ENCODE results near the gene OR2V2.
"Not testable (repeated sequence)": the region's sequence is repeated elsewhere in the genome, so short reads cannot be mapped to it uniquely, and the experiment has no call there.

The OR2V2 gene

DNA sequence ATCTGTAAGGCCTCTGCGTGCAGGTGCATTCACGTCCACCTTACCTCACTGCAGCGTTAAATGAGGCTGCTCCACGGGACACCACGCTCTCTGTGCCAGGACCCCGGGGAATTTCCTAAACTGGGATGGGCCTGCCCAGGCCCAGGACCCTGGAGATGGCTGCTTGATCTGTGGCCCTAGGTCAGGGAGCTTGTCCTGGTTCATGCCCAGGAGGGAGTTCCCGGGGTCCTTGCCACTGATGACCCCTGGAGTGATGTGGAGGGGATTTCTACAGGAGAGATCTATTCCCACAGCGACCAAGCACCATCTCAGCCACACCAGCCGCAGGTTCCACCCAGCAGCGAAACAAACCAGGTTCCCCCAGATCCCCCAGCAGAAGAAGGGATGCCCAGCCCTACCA is 19.9 kb upstream of the OR2V2 start:
- no peak overlapping the region for H3K4me3 ChIP-seq (ENCODE audit: low read length)
- H3K4me1 ChIP-seq (ENCODE audit: low read length) = no peaks in the 10 kb centered on the region
- H4K20me1 ChIP-seq (ENCODE audit: insufficient read depth, low read length) = no peaks in the 10 kb centered on the region
- H3K79me2 ChIP-seq (ENCODE audit: low read length) = no peaks in the 10 kb centered on the region
- no peak overlapping the region for H3K27ac ChIP-seq (ENCODE audit: low read length)
- H3K27me3 ChIP-seq (ENCODE audit: low read depth, low read length) = peaks cover 33% of the 10 kb centered on the region
- H3K4me2 ChIP-seq (ENCODE audit: low read length) = no peak overlapping the region
- H2AFZ ChIP-seq (ENCODE audit: low read depth, low read length) = no peak overlapping the region
- H3K36me3 ChIP-seq (replicated peaks; ENCODE audit: low read depth, low read length) = no peaks in the 10 kb centered on the region
- H3K9me3 ChIP-seq (ENCODE audit: insufficient read depth, low read length) = no peaks in the 10 kb centered on the region
- H3K9ac ChIP-seq (ENCODE audit: low read length) = no peak overlapping the region
- TF ChIP-seq EZH2phosphoT487 (IDR thresholded peaks at IDR 0.05; ENCODE audit: low read depth) = no peak
- TF ChIP-seq CTCF (IDR thresholded peaks at IDR 0.05; ENCODE audit: low read depth, low read length) = no peak

DNA sequence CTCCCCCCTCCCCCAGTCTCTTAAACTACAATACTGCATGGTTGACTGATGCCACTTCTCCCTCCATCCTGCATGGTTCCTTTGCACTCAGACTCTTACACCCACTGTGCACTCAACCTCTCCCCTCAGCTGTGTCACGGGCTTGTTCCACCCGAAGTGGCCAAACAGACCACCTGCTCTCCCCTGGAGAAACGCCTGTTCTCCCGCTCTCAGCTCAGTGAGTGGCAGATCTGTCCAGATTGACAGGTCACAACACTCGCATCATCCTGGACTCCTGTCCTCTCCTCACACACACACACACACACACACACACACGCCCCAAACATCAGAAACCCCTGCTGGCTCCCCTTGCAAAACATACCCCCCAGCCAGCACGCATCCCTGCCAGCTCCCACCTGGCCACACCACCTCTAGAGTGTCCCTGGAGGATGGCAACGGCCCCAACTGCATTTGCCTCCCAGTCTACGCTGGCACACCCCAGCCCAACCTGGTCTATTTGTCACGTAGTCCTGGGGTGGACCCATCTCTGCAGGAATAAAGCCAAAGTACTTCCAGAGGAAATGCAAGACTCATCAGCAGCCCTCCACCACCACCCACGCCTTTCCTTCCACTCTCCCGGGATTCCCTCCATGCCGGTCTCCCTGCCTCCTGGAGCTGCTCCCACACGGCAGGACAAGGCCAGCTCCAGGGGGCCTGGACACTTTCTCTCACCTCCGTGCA is 19.3 kb upstream of the OR2V2 start:
- Histone ChIP-seq H3K4me3 (ENCODE audit: low read length) (no peak overlapping the region), H2AFZ (ENCODE audit: low read depth, low read length) (no peak overlapping the region), H3K9ac (ENCODE audit: low read length) (no peak overlapping the region), H3K36me3 (replicated peaks; ENCODE audit: low read depth, low read length) (no peaks in the 10 kb centered on the region), H3K4me2 (ENCODE audit: low read length) (no peak overlapping the region), H4K20me1 (ENCODE audit: insufficient read depth, low read length) (no peaks in the 10 kb centered on the region), H3K4me1 (ENCODE audit: low read length) (no peaks in the 10 kb centered on the region), H3K27ac (ENCODE audit: low read length) (no peak overlapping the region), H3K79me2 (ENCODE audit: low read length) (no peaks in the 10 kb centered on the region), H3K9me3 (ENCODE audit: insufficient read depth, low read length) (no peaks in the 10 kb centered on the region), H3K27me3 (ENCODE audit: low read depth, low read length) (peaks cover 37% of the 10 kb centered on the region)
- TF ChIP-seq CTCF (IDR thresholded peaks at IDR 0.05; ENCODE audit: low read depth, low read length) (no peak), EZH2phosphoT487 (IDR thresholded peaks at IDR 0.05; ENCODE audit: low read depth) (no peak)

DNA sequence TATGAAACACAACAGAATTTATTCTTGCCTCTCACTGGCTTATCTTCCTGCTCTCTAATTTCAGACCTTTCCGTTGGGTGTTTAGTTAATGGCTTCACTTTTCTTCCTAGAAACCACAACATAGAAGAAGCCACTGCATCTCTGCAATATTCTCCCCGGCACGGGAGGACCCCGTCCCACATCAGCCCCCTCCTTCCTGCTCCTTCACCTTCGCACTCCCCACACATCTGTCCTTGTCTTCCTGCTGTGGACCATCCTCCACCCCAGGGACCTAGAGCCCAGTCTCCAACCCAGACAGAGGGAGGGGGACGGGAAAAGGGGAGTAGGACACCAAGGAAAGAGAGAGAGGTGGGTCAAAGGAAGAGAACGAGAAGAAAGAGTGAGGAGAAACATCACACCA is 17.8 kb upstream of the OR2V2 start:
- Histone ChIP-seq H3K9me3 (ENCODE audit: insufficient read depth, low read length) (no peaks in the 10 kb centered on the region), H3K27me3 (ENCODE audit: low read depth, low read length) (peaks cover 37% of the 10 kb centered on the region), H3K36me3 (replicated peaks; ENCODE audit: low read depth, low read length) (no peaks in the 10 kb centered on the region), H3K9ac (ENCODE audit: low read length) (no peak overlapping the region), H3K27ac (ENCODE audit: low read length) (no peak overlapping the region), H3K4me3 (ENCODE audit: low read length) (no peak overlapping the region), H3K4me2 (ENCODE audit: low read length) (no peak overlapping the region), H4K20me1 (ENCODE audit: insufficient read depth, low read length) (no peaks in the 10 kb centered on the region), H3K4me1 (ENCODE audit: low read length) (no peaks in the 10 kb centered on the region), H3K79me2 (ENCODE audit: low read length) (no peaks in the 10 kb centered on the region), H2AFZ (ENCODE audit: low read depth, low read length) (no peak overlapping the region)
- TF ChIP-seq EZH2phosphoT487 (IDR thresholded peaks at IDR 0.05; ENCODE audit: low read depth) = no peak
- TF ChIP-seq CTCF (IDR thresholded peaks at IDR 0.05; ENCODE audit: low read depth, low read length) = no peak

DNA sequence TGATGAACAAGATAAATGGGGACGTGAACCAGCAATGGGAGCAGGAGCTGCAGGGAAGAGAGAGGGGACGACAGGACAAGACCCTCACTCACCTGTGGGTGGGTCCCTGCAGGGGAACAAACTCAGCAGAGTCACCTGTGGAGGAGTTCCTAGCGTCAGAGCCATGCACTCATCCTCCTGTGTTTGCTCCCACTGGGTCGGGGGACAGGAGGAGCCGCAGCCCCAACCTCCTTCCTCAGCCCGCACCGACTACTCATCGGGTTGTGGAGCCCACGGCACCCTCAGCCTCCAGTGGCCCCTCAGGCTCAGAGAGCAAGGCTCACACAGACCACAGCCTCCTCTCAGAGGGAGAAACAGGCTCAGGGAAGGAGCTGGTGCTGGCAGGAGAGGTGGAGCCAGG is 17.3 kb upstream of the OR2V2 start:
- not testable (repeated sequence) for H3K27ac ChIP-seq (ENCODE audit: low read length); H3K4me1 ChIP-seq (ENCODE audit: low read length); H3K36me3 ChIP-seq (replicated peaks; ENCODE audit: low read depth, low read length); H3K79me2 ChIP-seq (ENCODE audit: low read length); H3K9me3 ChIP-seq (ENCODE audit: insufficient read depth, low read length); H4K20me1 ChIP-seq (ENCODE audit: insufficient read depth, low read length); H3K9ac ChIP-seq (ENCODE audit: low read length); H3K4me3 ChIP-seq (ENCODE audit: low read length); H2AFZ ChIP-seq (ENCODE audit: low read depth, low read length); H3K4me2 ChIP-seq (ENCODE audit: low read length)
- peaks cover 37% of the 10 kb centered on the region for H3K27me3 ChIP-seq (ENCODE audit: low read depth, low read length)

All from OCI-LY3 (cell line).